ENCODE results near the gene ST6GALNAC3.

DNA sequence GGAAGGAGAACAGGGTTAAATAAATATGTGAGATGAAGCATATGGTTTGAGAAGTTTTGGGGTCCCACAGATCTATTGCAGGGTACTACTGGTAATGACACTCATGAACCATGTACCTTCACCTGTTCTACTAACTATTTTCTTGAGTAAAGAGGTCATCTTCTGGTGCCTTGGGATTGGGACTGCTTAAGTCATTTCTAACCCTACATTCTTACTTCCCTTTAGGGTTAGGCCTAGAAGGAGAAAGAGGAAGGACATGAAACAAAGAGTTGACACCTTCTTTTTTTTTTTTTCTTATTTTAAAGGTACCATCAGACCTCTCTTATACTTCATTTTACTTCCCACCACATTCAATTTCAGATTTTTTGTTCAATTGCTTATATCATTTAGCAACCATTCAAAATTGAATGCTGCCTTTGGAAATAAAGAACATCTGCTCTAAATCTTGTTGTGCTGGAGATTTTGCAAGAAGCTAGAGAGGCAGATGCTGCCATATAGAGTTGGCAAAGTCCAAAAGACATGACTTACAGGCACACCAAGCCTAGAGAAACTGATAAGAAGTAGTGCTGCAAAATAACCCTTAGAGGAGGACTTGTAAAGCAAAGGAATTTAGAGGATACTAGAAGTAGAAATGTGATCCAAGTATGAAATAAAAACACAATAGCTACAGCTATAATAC is 418.3 kb downstream of the ST6GALNAC3 start:
- TF ChIP-seq CTBP1 (IDR thresholded peaks at IDR 0.05; ENCODE audit: borderline replicate concordance) (no peak), BHLHE40 (IDR thresholded peaks at IDR 0.05; ENCODE audit: borderline replicate concordance) (no peak), ELF4 (IDR thresholded peaks at IDR 0.05) (no peak), SP1 (IDR thresholded peaks at IDR 0.05) (no peak), NFRKB (IDR thresholded peaks at IDR 0.05) (no peak), FOXM1 (IDR thresholded peaks at IDR 0.05; ENCODE audit: borderline replicate concordance) (no peak)

All from HEK293T (cell line).